ENCODE data around the gene SELENOW. TPM values are rescaled to one million over a fixed set of nuclear protein-coding genes. Genes with fewer than 3 reads are reported as not detected.
A peak's percentile ranks its signal among the peaks of the same experiment; 100 is the strongest.

Gene SELENOW
- total and polyA plus RNA-seq, 4 donors: 28.2 to 102 (median 67.4) TPM

DNA sequence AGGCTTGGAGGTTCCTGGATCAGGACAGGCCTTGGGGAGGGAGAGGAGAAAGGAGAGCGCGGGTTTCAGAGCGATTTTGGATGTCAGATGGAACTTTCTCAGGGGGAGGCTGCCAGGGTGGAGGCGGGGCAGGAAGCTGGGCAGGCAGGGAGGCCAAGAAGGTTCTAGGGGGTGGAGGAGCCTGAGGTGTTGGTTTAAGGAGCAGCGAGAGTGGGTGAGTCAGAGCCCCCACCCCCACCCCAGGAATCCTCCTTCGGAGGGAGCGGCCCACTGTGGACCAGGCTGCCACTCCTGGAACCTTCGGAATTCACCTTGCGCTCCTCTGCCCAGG lies 49.1 kb upstream of the SELENOW start:
- Histone ChIP-seq H3K4me3 (ENCODE audit: low read depth in 1 of 3, low read length in 3 of 3) (no peak overlapping the region), H3K36me3 (ENCODE audit: control insufficient read depth in 4 of 4, insufficient read depth in 3 of 4, low read depth in 1 of 4, low read length in 3 of 4) (no peaks in the 10 kb centered on the region), H3K9me3 (ENCODE audit: control insufficient read depth in 4 of 4, low read length in 3 of 4) (no peaks in the 10 kb centered on the region), H3K9ac (ENCODE audit: low read depth in 1 of 2, low read length in 2 of 2) (no peak overlapping the region), H3K27me3 (ENCODE audit: control insufficient read depth in 4 of 4, insufficient read depth in 4 of 4, low read length in 3 of 4) (peaks cover 0 to 4% (median 1%) of the 10 kb centered on the region in 4 donors), H3K4me1 (ENCODE audit: control insufficient read depth in 4 of 4, insufficient read depth in 4 of 4, low read length in 3 of 4) (peaks cover 0 to 9% (median 5%) of the 10 kb centered on the region in 4 donors), H3K27ac (ENCODE audit: low read depth in 1 of 2, low read length in 2 of 2) (peak overlapping the region; percentile 28 to 46)
- DNase-seq (ENCODE audit: low spot score): no peak
- WGBS: 19% methylated on average over 9 of the region's 9 CpGs
- TF ChIP-seq, protein P1, sequence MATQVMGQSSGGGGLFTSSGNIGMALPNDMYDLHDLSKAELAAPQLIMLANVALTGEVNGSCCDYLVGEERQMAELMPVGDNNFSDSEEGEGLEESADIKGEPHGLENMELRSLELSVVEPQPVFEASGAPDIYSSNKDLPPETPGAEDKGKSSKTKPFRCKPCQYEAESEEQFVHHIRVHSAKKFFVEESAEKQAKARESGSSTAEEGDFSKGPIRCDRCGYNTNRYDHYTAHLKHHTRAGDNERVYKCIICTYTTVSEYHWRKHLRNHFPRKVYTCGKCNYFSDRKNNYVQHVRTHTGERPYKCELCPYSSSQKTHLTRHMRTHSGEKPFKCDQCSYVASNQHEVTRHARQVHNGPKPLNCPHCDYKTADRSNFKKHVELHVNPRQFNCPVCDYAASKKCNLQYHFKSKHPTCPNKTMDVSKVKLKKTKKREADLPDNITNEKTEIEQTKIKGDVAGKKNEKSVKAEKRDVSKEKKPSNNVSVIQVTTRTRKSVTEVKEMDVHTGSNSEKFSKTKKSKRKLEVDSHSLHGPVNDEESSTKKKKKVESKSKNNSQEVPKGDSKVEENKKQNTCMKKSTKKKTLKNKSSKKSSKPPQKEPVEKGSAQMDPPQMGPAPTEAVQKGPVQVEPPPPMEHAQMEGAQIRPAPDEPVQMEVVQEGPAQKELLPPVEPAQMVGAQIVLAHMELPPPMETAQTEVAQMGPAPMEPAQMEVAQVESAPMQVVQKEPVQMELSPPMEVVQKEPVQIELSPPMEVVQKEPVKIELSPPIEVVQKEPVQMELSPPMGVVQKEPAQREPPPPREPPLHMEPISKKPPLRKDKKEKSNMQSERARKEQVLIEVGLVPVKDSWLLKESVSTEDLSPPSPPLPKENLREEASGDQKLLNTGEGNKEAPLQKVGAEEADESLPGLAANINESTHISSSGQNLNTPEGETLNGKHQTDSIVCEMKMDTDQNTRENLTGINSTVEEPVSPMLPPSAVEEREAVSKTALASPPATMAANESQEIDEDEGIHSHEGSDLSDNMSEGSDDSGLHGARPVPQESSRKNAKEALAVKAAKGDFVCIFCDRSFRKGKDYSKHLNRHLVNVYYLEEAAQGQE (IDR thresholded peaks at IDR 0.05): no peak
- TF ChIP-seq HNF4A (conservative IDR thresholded peaks at IDR 0.05) (no peak), SP1 (IDR thresholded peaks at IDR 0.05) (no peak), FOXA1 (IDR thresholded peaks at IDR 0.05) (no peak), JUND (IDR thresholded peaks at IDR 0.05) (no peak), TAF1 (conservative IDR thresholded peaks at IDR 0.05) (no peak), RAD21 (IDR thresholded peaks at IDR 0.05) (no peak), NR2F2 (IDR thresholded peaks at IDR 0.05) (no peak), RXRA (IDR thresholded peaks at IDR 0.05) (no peak), FOXA2 (IDR thresholded peaks at IDR 0.05) (no peak), EGR1 (IDR thresholded peaks at IDR 0.05; ENCODE audit: low read depth in 2 of 2) (no peak), YY1 (IDR thresholded peaks at IDR 0.05) (no peak), GABPA (IDR thresholded peaks at IDR 0.05 in 1 of 2, conservative IDR thresholded peaks at IDR 0.05 in 1 of 2) (no peak), CTCF (IDR thresholded peaks at IDR 0.05; ENCODE audit: low read depth, low read length, missing input control) (no peak), HNF4G (IDR thresholded peaks at IDR 0.05) (no peak), ATF3 (IDR thresholded peaks at IDR 0.05) (no peak)
- TF ChIP-seq, protein P2, sequence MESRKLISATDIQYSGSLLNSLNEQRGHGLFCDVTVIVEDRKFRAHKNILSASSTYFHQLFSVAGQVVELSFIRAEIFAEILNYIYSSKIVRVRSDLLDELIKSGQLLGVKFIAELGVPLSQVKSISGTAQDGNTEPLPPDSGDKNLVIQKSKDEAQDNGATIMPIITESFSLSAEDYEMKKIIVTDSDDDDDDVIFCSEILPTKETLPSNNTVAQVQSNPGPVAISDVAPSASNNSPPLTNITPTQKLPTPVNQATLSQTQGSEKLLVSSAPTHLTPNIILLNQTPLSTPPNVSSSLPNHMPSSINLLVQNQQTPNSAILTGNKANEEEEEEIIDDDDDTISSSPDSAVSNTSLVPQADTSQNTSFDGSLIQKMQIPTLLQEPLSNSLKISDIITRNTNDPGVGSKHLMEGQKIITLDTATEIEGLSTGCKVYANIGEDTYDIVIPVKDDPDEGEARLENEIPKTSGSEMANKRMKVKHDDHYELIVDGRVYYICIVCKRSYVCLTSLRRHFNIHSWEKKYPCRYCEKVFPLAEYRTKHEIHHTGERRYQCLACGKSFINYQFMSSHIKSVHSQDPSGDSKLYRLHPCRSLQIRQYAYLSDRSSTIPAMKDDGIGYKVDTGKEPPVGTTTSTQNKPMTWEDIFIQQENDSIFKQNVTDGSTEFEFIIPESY (IDR thresholded peaks at IDR 0.05): no peak
- TF ChIP-seq, protein P3, sequence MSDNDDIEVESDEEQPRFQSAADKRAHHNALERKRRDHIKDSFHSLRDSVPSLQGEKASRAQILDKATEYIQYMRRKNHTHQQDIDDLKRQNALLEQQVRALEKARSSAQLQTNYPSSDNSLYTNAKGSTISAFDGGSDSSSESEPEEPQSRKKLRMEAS (IDR thresholded peaks at IDR 0.05): no peak
